ENCODE results near the gene GSTO1.

The GSTO1 gene

DNA sequence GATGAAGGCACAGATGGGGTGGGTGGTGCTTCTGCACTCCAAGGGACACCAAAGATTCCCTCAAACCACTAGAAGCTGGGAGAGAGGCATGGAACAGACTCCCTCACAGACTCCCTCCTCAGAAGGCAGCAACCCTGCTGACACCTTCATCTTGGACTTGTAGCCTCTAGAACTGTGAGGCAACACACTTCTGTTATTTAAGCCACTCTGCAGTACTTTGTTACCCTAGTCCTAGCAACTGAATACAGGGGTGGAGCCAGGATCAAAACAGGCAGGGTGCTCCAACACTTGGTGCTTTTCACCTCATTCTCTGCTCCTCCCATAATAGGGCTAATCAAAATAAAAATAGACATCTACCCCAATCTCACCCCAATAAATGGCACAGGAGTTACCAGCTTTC lies 2.3 kb upstream of the GSTO1 start:
- DNase-seq = no peak

DNA sequence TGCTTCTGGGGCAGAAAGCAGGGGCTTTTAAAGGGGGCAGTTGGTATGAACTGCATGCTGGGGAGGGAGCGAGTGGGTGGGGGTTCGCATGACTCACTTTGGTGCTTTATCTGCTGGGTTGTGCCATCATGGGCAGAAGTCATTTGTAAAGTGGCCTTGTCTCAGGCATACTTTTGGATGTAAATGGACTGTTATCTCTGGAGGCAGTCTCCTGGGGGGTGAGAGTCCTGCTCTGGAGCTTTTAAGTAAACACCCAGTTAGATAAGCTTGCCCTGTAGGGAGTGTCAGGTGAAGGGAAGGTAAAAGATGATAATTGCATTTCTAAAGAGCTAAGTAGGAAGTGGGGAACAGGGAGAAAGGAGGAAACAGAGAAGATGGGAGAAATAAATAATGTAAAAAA lies 1.6 kb upstream of the GSTO1 start:
- DNase-seq = no peak

DNA sequence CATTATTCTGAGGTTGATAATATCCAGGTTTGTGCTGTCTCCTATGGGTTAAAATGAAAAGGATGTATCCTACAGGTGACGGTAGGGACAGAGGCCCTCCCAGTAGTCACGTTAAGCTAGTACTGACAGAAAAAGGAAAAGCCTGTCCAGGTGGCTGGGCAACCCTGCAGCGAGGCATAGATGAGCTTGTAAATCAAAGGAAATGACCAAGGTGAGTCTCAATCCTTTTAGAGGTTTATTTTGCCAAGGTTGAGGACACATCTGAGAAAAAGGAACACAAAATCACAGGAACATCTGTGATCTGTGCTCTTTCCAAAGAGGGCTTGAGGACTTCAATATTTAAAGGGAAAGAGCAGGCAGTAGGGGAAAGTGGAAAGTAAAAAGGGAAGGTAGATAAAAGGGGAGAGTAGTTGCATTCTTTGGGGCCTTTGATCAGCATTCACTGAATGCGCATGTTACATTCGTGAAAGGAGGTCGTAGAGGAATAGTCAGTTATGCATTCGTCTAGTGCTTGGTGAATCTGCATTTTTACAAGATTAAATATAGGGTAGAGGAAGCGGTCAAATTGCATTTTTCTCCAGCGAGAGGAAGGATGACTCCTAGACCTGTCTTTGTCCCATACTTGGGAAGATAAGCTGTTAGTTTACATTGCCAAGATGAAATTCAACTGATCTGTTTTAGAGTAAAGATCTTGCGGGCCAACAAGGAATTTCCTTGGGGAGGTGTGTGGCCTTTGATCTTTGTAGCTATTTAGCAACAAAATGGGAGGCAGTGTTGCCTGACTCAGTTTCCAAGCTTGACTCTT lies 884 bp upstream of the GSTO1 start:
- DNase-seq = no peak

DNA sequence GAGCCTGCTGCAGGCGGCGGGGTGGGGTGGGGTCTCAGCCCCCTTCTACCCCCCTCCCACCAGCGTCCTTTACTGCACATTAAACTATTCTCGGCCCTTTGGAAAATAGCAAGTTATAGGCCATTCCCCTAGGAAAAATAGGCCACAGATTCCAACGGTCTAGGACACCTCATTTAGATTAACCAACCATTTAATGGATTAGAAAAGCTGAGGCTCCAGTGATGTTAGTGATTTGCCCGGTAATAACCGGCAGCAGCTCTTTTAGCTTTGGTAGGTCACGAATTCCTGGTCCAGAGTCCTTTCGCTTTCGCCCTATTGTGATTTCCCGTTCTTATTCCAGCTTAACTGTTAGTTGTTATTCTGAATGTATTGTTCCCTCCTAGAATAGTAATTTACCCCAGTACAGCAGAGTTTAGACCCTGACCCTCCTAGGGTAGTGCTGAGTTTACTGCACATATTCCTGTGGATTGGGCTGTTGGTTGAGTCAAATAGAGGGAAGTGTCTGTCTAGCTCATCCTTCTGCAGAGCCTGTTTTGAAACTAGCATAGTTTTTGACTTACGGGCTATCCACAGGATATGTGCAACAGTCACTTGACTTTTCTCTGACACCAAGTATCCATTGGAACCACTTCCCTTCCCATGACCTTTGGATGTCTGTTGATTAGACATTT lies 754 bp downstream of the GSTO1 start:
- no peak for DNase-seq

DNA sequence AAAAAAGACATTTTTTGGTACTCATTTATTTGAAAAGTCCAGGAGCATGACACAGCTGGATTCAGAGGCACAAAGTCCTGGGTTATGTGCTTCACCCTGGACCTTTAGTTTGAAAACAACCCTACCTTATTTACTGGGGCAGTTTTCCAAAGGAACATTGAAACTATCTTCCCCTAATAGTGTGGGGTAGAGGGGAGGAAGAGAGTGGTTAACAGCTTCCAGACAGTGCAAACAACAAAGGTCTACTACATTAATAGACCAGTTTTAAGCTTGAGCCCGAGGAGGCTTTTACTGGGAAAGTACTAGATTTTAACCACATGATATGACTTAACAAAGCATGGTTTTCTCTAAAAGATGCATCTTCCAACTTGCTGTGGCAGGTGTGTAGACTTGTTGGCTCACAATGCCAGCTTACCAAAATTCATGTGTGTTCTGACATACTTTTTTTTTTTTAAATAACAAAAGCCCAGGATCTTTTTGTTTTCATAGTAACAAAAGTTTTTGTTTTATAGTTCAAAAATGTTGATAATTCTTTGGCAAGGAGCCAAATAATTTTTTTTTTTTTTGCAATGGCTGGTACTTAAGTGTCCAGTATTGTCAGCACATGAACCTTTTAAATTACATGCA lies 1.8 kb downstream of the GSTO1 start:
- no peak for DNase-seq

DNA sequence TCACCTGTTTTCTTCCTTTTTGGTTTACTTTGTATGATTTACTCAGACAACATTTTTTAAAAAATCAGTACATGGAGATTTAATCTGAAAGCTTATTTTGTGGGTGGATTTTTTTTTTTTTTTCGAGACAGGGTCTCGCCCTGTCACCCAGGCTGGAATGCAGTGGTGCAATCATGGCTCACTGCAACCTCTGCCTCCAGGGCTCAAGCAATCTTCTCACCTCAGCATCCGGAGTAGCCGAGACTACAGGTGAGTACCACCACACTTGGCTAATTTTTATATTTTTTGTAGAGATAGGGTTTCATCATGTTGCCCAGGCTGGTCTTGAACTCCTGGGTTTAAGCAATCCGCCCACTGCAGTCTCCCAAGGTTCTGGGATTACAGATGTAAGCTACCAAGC lies 2.5 kb downstream of the GSTO1 start:
- DNase-seq = no peak

DNA sequence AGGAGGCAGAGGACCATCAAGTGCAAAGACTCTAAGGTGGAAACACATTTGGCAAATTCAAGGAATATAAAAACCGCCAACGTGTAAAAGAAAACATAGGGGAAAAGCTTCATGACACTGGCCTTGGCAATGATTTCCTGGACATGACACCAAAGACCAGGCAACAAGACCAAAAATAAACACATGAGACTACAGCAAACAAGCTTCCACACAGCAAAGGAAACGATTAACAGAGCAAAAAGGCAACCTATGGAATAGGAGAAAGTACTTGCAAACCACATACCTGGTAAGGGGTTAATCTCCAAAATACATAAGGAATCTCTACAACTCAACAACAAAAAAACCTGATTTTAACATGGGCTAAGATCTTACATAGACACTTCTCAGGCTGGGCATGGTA lies 3.5 kb downstream of the GSTO1 start:
- no peak for DNase-seq

DNA sequence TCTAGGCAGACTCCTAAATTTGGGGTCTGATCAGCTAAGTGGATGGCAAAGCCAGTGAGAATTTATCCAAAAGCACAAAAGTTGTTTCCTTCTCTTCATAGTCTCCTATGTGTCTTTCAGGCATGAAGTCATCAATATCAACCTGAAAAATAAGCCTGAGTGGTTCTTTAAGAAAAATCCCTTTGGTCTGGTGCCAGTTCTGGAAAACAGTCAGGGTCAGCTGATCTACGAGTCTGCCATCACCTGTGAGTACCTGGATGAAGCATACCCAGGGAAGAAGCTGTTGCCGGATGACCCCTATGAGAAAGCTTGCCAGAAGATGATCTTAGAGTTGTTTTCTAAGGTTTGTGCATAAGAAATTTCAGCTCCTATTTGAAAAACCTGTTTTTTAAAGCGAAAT lies 4.8 kb downstream of the GSTO1 start:
- no peak for DNase-seq

DNA sequence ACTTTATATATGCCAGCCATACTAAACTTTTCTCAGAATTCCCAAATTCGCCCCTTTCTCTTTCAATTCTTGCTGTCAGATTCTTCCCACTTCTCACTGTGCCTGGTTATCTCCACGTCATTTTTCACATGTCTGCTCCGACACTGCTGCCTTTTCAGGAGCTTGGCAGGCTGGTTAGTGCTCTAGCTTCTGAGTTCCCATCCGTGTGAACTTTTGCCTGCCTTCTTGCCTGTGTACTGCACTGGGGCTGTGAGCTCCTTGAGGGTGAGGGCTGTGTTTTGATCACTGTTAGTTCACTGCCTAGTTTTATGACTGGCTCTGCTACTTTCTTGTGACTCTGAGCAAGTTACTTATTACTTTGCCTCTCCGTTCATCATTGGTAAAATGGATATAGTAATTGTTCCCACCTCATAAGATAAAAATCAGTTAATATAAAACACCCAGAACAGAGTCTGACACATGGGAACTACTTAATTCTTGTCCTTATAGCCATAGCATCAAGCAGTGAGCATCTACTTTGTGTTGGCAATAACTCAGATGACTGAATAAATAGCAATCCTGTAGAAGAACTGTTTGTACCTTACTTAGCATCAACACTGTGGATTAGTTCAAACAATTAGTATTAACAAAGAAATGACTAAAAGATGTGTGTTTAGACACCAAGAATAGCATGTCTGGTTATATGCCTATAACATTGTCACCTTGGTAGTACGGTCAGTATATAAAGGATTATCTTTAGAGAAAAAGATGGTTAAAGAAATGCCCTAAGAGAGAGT lies 5.5 kb downstream of the GSTO1 start:
- no peak for DNase-seq

DNA sequence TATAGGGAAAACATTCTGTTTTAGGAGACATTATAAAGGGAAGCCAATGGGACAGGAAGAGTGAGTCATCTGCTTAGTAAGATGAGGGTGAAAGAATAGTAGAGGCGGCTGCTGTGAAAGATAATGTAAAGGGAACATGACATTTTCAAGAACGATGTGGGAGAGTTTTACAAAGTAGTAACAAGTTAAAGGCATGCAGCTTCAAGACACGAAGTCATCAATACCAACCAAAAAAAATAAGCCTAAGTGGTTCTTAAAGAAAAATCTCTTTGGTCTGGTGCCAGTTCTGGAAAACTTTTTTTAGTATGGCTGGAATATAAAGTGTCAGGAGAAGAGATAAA lies 6.1 kb downstream of the GSTO1 start:
- no peak for DNase-seq

DNA sequence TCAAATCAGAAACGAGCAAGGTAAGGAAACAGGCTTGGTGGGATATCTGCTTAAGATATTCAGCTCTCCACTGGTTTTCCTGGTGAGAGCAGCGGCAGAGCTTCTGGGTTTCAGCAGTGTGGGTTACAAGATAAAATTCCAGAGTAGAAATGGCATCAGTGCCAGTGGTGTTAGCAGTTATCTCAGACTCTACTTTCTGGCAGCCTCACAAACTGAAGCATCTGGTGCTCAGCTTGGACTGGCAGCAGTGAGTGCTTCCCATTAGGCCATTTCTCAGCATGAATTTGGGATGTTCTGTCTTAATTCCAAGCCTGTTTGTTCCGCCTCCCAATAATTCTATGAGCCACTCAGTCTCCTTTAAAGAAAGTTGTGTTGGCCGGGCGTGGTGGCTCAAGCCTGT lies 7.4 kb downstream of the GSTO1 start:
- no peak for DNase-seq

DNA sequence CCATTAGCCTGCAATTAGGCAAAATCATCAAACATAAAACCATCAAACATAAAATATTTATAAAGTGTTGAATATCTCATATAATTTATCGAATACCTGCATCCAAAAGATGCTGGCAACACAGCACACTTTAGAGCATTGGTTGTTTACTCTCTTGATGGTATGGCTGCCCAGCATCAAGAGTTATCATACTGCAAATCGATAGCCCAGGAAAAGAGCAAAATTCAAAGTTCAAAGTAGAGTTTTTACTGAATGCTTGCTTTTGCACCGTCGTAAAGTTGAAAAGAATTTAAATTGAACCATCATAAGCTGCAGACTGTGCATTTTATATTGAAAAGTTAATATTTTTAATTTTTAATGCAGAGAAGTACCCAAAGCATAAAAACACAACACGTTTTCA lies 10.1 kb downstream of the GSTO1 start:
- no peak for DNase-seq

DNA sequence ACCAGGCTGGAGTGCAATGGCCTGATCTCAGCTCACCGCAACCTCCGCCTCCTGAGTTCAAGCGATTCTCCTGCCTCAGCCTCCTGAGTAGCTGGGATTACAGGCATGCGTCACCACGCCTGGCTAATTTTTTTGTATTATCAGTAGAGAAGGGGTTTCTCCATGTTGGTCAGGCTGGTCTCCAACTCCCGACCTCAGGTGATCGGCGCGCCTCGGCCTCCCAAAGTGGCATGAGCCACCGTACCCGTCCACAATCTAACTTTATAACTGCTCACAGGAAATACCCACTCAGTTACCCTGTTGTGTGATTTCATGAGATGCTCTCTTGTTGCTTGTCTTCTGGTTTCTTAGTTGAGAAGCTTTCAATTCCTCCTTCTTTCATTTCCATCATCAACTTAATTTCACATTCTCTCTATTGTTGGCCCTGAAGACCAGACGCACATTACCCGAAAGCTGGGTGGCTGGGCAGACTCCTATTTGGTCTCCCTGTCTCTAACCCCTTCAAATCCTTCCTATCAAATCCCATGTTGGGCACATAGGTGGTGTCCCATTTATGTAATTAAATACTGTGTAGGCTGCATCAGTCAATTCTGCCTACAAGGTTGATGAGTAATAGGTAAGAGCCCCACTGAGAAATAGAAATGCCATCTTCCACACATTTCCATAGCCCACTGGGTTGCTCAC lies 13.2 kb downstream of the GSTO1 start:
- no peak for DNase-seq

DNA sequence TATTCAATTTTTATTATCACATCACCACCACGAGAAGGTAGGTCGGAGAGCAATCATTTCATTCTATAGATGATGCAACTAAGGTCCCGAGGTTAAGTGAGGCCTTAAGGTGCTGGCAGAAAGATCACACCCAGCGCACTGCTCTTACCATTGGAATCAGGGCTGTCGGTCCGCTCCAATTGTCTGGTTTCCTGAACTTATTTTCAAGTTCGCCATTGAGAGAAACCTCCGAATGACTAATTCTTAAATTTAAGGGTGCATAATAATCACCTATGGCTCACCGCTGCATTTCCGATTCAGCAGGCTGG lies 13.7 kb downstream of the GSTO1 start:
- DNase-seq = no peak

DNA sequence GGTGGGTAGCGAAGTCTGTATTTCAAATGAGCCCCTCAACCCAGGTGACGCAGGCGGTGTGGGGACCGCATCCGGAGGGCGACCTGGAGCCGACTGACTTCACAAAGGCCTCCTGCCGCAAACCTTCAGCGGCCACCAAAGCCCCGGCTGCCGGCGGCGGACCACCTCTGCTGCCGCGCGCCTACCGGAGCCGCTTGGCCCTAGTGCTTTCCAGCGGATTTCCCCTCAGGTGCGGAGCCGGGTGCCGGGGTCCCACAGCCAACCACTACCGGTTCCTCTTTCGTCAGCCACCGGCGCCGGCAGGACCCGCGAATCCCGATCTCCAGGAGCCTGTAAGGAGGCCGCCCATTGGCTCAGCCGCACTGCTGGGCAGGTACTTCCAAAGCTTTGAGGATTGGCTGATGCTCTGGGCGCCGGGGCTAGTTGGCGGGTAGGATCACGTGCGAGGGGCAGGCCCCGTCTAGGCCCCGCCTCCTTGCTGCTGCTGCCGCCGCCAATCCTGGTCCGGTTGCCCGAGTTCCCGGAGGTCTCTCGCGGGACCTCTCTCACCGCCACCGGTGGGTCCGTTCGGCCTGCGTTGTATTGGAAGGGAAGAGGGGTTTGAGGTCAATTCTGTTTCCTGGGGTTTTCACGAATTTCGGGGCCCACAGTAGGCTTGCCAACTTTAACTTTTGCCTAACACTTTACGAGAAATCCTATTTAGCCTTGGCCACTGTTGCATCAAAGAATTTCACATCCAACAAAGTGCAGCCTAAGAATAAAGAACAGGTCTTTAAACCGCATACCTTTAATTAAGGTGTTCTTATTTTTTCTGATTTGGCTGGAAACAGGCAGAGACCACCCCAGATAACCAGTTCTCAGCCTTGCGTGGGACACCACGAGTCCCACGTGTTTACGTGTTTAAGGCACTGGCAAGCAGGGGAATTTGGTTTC lies 14.3 kb downstream of the GSTO1 start, which contains the start of gene GSTO2:
Gene GSTO2, plus strand, starts transcription at position 472 of the 933 bp plus-strand sequence. CDS start 5,732 bp downstream, outside the sequence.
- peak; percentile 98 for DNase-seq

DNA sequence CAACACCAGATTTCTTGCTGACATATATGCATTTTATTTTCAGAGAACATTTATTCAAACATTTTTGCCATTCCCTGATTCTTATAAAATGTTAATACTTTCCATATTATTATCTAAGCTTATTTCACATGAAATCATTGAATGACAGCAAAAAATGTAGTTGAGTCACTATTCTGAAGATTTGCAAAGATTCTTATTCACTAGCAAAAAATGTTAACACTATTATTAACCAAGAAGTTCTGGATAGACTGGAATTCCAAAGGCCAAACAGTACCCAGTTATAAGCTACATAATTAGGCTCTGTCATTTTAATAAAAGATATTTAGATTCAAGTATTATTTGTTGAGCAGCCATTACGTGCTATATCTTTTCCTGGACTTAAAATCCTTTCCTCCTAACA lies 18.6 kb downstream of the GSTO1 start:
- DNase-seq = no peak

DNA sequence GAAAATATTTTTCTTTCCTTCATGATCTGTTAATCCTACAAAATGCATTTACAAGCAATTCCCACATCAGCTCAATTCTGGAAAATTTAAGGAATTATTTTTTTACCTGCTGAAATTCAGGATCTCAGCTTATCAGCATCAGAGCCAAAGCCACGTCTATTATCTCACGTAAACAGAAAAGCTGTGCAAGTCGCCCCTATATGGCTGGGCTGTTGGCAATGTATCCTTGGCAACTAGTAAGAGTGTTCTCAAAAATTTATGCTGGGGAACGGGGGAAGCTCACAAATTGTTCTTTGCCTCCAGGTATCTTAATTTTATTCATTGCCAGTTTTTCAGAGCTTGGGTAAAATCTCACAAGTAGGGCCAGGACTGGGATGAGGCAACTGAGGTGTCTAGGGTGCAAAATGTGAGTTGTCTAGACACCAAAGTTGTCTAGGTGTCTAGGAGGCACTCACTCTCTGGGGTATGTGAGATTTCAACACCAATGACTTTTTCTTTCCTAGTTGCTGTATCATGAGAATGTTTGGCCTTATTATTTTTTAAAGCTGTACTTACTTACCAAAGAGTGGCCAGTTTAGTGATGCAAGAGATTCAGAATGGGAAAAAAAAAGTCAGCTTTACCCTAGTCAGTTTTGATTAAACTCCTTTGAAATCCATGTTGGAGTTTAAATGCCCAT lies 19.3 kb downstream of the GSTO1 start:
- no peak for DNase-seq

DNA sequence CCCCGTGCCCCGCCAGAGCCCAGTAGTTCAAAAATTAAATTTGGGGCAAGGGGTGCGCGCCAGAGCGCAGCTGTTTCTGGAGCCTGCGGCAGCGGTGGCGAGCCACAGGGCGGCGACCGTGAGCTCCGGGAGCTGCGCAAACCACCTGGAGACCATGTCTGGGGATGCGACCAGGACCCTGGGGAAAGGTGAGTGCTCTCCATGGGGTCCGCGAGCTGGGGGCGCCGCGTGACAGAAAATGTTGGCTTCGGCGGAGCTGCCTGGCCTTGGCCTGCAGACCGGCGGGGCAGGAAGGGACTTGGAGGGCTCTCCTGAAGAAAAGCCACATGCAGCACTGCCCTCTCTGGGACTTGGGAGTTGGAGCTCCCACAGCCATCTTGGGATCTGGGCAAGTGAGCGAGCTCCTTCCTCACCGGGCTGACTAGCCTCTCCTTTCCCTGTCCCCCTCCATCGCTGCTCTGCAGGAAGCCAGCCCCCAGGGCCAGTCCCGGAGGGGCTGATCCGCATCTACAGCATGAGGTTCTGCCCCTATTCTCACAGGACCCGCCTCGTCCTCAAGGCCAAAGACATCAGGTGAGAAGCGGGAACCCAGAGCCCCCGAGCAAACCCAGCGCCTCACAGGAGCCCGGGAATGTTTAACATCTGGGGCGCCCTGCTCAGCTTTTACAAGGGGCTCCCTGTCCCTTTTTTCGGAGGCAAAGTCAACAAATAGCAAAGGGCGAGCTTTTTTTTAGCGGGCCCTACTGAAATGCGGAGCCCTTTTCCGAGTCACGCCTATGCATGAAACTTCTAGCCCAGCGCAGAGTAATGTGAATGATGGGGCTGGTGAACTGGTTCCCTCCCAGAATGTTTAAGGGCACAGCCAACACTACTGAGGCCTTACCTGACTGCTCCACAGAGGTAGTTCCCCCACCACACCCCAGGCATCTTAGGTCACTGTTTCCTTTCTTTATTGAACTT lies 20.4 kb downstream of the GSTO1 start:
- DNase-seq = peak; percentile 55

DNA sequence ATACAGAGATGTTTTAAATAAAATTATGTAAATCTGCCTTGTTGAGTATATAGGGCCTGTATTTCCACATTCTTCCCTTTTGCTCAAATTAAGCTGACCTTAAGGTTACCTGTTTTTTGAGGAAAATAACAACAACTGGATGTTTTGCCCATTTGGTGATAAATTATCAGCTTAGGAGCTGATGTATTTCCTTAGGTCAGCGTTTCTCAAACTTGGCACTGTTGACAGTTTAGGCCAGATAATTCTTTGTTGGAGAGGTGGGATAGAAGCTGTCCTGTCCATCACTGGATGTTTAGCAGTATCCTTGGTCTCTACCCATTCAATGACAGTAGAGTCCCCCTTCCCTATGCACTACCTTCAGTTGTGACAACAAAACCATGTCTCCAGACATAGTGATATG lies 21.5 kb downstream of the GSTO1 start:
- DNase-seq = no peak

DNA sequence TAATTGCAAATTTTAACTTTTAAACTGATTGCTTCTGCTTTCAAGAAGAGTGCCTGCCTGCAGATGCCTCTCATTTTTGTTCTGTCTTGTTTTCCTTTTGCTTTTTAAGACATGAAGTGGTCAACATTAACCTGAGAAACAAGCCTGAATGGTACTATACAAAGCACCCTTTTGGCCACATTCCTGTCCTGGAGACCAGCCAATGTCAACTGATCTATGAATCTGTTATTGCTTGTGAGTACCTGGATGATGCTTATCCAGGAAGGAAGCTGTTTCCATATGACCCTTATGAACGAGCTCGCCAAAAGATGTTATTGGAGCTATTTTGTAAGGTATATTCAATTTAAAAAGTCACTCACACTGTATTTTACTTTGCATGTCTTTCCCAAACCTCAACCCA lies 23.1 kb downstream of the GSTO1 start:
- DNase-seq = no peak

Measured in right forelimb (tissue), 1 donor.